ENCODE data around the gene ZNF846.
"Not testable (repeated sequence)": the region's sequence is repeated elsewhere in the genome, so short reads cannot be mapped to it uniquely, and the experiment has no call there.

ZNF846 gene

DNA sequence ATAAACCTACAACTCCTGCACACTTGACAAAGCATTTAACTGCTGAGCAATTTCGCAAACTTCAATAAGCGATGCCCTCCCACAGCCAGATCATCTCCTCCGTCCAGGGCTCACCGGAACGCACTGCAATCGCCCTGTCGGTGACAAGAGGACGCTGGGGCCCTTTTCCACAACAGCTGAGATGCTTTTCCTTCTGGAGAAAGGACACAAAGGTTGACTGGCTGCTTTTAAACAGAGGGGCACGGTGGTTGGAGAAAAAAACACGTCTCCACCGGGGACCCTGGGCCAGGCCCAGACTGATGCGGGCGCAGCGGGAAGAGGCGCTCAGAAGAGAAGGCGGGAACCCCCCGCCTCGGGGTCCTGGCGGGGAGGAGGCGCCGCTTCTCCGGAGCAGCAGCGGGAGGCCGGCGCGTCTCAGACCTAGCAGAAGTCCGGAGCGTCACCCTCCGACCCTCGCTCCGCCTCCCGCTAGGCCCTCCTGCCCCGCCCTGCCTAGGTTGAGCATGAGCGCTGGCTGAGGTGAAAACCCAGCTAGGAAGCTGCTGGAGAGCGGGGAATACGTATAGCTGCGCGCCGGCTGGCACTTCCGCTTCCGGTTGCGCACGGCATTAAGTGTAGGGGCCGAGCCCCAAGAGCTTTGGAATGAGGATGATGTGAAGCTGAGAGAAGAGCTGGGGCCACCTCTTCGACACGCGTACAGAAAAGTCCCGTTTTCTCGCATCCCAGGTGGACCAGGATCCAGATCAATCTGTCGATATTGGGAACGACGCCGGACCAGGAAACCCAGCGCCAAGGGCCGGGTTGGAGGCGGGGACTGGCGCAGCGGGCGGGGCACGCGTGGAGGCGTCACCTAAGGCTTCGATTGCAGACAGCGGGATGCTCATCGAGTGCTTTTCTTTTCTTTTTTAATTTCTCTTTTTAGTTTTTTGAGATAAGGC, at the start of gene ZNF846:
Gene ZNF846 (minus strand): TSS at position 564 of the 938 bp plus-strand sequence. CDS start 3,788 bp downstream, outside the sequence.
- DNase-seq, result peak; percentile 87 to 93

- DNase-seq, result no peak
Measured at GRCh38 chr19:9818175-9818733, 49.7 kb upstream of the ZNF846 start.

GRCh38 chr19:9811139-9811538, 42.6 kb upstream of the ZNF846 start:
- no peak for DNase-seq

GRCh38 chr19:9808855-9809824, 40.6 kb upstream of the ZNF846 start:
- DNase-seq, result no peak

DNA sequence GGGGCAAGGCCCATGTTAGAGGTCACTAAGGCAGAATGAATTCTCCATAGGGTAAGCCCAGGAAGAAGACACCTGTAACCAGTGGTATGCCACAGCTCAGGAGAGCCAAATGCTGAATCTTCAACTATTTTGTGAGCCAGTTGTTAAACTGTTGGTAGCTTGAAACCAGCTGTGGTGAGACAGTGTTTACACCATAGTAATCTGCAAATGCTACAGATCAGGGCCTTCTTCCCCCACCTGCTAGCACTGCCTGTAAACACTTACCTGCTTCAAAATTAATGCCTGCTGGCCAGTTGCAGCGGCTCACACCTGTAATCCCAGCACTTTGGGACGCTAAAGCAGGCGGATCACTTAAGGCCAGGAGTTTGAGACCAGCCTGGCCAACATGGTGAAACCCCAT, 38.3 kb upstream of the ZNF846 start:
- no peak for DNase-seq

DNA sequence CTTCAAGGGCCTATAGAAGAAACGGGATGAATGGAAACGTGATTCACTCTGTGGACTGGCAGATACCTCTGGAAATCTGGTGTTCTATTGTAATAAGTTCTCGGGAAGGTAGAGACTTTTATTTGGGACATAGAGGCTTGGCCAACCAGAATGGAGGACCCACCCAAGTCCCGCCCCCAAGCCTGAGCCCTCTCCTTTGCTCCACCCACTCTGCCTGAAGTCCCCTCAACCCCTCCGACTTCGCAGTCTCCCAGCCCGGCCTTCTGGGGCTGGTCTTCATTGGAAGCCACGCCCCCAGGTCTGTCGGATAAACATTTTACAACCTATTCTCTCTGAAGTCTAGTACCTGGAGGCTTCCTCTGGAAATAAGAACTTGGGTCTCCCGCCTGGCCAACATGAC, 33.4 kb upstream of the ZNF846 start:
- DNase-seq, result no peak

DNA sequence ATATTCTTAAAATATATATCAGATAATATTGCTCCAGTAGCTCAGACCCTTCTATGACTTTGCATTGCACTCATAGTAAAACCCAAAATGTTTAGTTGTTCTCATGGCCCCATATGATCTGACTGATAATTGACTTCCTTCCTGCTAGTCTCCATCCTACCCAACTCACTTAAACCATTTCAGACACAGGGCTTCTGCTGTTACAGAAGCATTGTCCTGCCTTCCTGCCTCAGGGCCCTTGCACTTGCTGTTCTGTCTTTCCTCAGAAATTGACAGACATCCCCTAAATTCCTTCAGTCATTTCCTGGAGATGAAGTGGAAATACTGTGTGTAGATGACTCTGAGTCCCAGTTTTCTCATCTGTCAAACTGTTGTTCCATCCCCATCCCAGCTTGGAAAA, 30.6 kb upstream of the ZNF846 start:
- no peak for DNase-seq

DNA sequence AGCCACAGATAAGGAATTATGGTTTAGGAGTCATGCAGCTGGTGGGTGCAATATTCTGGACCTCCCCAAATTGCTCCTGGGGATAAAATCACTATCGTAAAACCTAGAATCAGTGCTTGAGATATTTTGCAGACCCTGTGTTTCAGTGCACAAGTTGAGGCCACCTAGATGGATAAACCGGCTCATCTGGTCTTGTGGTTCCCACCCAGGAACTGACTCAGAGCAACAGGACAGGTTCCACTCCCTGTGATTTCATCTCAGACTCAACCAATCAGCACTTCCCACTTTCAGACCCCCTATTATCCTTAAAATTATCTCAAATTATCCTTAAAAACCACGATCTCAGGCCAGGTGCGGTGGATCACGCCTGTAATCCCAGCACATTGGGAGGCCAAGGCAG, 29.3 kb upstream of the ZNF846 start:
- DNase-seq, result no peak

DNA sequence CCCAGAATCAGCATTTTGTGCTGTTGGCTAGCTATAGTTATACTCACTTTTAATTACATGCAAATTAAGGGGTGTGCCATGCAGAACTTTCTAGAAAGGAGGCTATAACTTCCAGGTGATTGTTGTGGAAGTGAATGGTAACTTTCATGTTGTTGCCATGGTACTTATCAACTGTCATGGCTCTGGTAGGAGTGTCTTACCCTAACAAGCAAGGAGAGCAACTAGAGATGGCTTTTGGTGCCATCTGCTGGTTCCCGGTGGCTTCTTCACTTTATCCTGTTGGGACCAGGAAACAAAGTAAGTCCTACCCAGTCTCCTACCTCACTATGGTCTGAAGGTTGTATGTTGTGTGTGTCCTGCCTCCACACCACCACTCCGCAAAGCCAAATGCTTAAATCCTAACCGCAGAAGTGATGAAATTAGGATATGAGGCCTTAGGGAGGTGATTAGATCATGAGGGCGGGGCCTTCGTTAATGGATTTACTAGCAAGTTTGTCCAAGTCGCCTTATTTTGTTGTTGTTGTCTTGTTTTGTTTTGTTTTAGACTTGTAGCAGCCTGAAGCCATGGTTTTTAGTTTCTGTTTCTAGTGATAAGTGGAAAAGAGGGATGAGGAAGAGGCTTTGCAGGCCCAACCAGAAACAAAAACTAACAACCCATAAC, 27.7 kb upstream of the ZNF846 start:
- peak; percentile 68 to 69 for DNase-seq

DNA sequence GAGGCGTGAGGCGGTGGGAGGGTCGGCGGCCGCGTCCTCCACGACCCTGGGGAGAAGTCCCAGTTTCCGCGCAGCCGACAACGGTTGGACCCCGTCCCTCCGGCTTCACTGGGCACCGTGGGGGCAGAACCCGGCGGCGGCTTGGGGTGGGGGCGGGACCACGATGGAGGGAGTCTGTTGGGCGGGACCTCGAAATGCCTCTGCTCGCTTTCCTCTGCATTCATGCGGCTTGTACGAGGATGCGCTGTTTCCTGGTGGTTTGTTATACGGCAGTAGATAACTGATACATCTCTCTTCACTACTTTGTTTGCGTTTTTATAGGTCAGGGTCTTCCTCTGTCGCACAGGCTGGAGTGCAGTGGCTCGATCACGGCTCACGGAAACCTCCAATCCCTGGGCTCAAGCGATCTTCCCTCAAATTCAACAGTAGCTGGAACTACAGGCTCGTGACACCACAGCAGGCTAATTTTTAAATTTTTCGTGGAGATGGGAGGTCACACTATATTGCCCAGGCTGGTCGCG, 24.6 kb upstream of the ZNF846 start:
- DNase-seq, result peak; percentile 33 to 51

DNA sequence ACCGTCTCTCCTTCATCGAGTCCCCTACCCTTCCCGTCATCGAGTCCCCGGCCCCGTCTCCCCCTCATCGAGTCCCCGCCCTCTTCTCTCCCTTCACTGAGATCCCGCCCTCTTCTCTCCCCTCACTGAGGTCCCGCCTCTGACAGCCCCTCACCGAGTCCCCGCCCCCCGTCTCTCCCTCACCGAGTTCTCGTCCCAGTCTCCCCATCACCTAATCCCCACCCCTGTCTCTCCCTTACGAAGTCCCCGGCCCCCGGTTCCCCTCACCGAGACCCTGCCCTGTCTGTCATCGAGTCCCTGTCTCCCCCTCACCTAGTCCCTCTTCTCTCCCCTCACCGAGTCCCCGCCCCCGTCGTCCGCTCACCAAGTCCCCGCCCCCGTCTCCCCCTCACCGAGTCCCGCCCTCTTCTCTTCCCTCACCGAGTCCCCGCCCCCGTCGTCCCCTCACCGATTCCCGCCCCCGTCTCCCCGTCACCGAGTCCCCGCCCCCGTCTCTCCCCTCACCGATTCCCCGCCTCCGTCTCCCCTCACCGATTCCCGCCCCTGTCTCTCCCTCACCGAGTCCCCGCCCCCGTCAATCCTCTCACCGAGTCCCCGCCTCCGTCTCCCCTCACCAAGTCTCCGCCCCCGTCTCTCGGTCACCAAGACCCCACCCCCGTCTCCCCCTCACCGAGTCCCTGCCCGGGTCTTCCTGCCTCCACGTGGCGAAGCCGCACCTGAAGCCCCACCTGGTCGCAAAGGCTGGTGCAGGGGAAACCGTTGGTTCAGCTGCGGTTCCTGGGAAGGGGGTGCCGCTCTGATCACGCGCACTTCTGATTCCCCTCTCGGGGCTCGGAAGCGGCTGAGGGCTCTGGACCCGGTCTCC, 23.9 kb upstream of the ZNF846 start:
- DNase-seq, result peak; percentile 79 to 81

DNA sequence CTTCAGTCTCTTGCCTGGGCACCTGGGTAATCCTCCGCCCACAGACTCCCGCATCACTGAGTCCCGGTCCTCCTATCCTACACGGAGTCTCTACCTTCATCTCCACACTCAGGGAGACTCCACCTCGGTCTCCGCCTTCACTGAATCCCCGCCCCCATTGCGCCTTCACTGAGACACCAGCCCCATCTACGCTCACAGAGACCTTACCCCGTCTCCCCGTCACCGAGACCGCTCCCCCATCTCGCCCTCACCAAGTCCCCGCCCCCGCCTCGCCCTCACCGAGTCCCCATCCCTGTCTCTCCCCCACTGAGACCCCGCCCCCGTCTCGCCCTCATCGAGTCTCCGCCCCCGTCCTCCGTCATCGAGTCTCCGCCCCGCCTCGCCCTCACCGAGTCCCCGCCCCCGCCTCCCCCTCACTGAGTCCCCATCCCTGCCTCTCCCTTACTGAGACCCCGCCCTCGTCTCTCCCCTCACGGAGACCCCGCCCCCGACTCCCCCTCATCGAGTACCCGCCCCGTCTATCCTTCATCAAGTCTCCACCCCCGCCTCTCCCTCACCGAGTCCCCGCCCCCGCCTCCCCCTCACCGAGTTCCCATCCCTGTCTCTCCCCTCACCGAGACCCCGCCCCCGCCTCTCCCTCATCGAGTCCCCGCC, 23.1 kb upstream of the ZNF846 start:
- peak; percentile 76 to 88 for DNase-seq

GRCh38 chr19:9791073-9791367, 22.5 kb upstream of the ZNF846 start:
- DNase-seq, result not testable (repeated sequence)

GRCh38 chr19:9789579-9789978, 21.0 kb upstream of the ZNF846 start:
- DNase-seq, result not testable (repeated sequence)

GRCh38 chr19:9789066-9789465, 20.5 kb upstream of the ZNF846 start:
- no peak for DNase-seq

DNA sequence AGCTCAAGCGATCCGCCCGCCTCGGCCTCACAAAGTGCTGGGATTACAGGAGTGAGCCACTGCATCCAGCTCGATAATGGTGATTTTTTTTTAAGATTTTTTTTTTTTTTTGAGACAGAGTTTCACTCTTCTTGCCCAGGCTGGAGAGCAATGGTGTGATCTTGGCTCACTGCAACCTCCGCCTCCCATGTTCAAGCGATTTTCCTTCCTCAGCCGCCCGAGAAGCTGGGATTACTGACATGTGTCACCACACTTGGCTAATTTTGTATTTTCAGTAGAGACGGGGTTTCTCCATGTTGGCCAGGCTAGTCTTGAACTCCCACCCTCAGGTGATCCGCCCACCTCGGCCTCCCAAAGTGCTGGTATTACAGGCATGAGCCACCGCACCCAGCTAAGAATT, 20.1 kb upstream of the ZNF846 start:
- not testable (repeated sequence) for DNase-seq

- DNase-seq, result no peak
Measured at GRCh38 chr19:9786819-9787218, 18.3 kb upstream of the ZNF846 start.

- DNase-seq, result no peak
Measured at GRCh38 chr19:9786342-9786741, 17.8 kb upstream of the ZNF846 start.

DNA sequence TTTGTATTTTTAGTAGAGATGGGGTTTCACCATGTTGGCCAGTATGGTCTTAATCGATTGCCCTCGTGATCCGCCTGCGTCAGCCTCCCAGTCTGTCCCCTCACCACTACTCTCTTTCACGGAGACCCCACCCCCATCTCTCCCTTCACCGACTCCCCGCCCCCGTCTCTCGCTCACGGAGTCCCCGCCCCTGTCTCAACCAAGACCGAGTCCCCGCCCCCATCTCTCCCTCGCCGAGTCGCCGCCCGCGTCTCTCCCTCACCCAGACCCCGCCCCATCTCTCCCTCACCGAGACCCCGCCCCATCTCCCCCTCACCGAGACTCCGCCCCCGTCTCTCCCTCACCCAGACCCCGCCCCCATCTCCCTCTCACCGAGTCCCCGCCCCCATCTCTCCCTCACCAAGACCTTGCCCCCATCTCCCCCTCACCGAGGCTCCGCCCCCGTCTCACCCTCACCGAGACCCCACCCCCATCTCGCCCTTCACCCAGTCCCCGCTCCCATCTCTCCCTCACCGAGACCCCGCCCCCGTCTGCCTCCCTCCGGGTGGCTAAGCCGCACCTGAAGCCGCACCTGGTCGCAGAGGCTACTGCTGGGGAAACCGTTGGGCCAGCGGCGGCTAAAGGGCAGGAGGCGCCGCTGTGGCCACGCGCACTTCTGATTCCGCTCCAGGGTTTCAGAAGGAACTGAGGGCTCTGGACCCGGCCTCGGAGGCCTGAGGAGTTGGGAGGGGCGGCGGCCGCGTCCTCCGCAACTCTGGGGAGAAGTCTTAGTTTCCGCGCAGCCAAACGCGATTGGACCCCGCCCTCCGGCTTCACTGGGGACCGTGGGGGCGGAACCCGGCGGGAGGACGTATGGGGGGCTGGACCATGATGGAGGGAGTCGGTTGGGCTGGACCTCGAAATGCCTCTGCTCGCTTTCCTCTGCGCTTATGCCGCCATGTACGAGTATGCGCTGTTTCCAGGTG, 17.1 kb upstream of the ZNF846 start:
- DNase-seq, result peak; percentile 96 to 97

DNA sequence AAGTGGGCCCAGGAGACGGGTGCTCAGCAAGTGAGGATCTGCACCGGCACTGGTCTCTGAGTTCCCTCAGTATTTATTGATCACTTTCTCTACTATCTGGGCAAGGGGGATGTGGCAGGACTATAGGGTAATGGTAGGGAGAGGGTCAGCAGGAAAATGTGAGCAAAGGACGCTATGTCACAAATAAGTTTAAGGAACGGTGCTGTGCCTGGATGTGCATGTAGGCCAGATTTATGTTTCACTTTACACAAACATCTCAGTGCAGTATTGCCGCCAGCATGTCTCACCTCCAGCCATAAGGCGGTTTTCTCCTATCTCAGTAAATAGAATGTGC, 15.6 kb upstream of the ZNF846 start:
- not testable (repeated sequence) for DNase-seq
